Left forelimb (tissue), 1 donor: ENCODE measurements around the gene CECR2.

Experiments
- DNase-seq: peaks from one replicate; pipeline ENCODE4 v3.0.0-alpha.2; 2018; ENCODE audit warnings: low spot score

CECR2 gene

GRCh38 chr22:17470880-17471500 is 101.7 kb downstream of the CECR2 start:
- no peak for DNase-seq

GRCh38 chr22:17471886-17472535 is 102.8 kb downstream of the CECR2 start:
- DNase-seq = no peak

- DNase-seq = no peak
These were observed 103.7 kb downstream of the CECR2 start for GRCh38 chr22:17472932-17473331.

GRCh38 chr22:17475318-17476230 is 106.3 kb downstream of the CECR2 start:
- DNase-seq = no peak

- DNase-seq = no peak
These were observed 107.6 kb downstream of the CECR2 start for GRCh38 chr22:17476838-17477237.

- no peak for DNase-seq
These were observed 108.2 kb downstream of the CECR2 start for GRCh38 chr22:17477391-17477833.

GRCh38 chr22:17479135-17479534 is 109.9 kb downstream of the CECR2 start:
- DNase-seq = no peak

- DNase-seq = no peak
These were observed 112.2 kb downstream of the CECR2 start for GRCh38 chr22:17481424-17481823.

- no peak for DNase-seq
These were observed 114.6 kb downstream of the CECR2 start for GRCh38 chr22:17483688-17484372.

- DNase-seq = no peak
These were observed 115.3 kb downstream of the CECR2 start for GRCh38 chr22:17484608-17485007.

- no peak for DNase-seq
These were observed 117.1 kb downstream of the CECR2 start for GRCh38 chr22:17486313-17486712.

GRCh38 chr22:17486719-17487118 is 117.5 kb downstream of the CECR2 start:
- no peak for DNase-seq

GRCh38 chr22:17489101-17489500 is 119.8 kb downstream of the CECR2 start:
- no peak for DNase-seq

- DNase-seq = no peak
These were observed 121.9 kb downstream of the CECR2 start for GRCh38 chr22:17491090-17491640.

GRCh38 chr22:17492247-17492646 is 123.0 kb downstream of the CECR2 start:
- DNase-seq = no peak

GRCh38 chr22:17493419-17493981 is 124.2 kb downstream of the CECR2 start:
- no peak for DNase-seq

GRCh38 chr22:17496841-17497240 is 127.6 kb downstream of the CECR2 start:
- DNase-seq = no peak

- DNase-seq = no peak
These were observed 132.5 kb downstream of the CECR2 start for GRCh38 chr22:17501679-17502285.

GRCh38 chr22:17508110-17508509 is 138.8 kb downstream of the CECR2 start:
- DNase-seq = no peak

- DNase-seq = no peak
These were observed 143.7 kb downstream of the CECR2 start for GRCh38 chr22:17512960-17513359.

- no peak for DNase-seq
These were observed 144.4 kb downstream of the CECR2 start for GRCh38 chr22:17513612-17514011.
